Measurements from ENCODE around the gene RASL10A. TPM values are rescaled to one million over a fixed set of nuclear protein-coding genes. Genes with fewer than 3 reads are reported as not detected.

RASL10A gene
- total and polyA plus RNA-seq, 2 experiments from 2014 or later, result 1.6 to 3.0 TPM

DNA sequence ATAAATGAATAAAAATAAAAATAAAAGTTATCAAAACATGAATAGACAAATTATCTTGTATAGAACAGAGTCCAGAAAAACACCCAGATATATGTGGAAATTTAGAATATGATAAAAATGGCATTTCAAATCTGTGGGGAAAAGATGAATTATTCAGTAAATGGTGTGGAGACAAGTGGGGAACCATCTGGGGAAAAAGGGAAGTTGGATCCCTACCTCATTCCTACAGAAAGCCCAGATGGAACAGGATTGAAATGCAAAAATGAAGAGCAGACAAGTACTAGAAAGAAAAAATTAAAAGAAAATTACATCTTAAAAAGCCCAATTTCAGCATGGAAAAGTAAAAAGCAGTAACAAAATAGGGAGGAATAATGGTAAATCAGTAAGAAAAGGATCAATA lies 8.1 kb upstream of the RASL10A start:
- Histone ChIP-seq H3K36me3 (ENCODE audit: insufficient read depth) (no peaks in the 10 kb centered on the region), H3K79me2 (replicated peaks; ENCODE audit: insufficient read depth) (no peaks in the 10 kb centered on the region), H4K20me1 (replicated peaks; ENCODE audit: insufficient read depth) (no peaks in the 10 kb centered on the region), H3K4me2 (no peak overlapping the region), H2AFZ (no peak overlapping the region), H3F3A (replicated peaks; ENCODE audit: low read depth) (no peaks in the 10 kb centered on the region), H3K27ac (ENCODE audit: low read depth) (no peak overlapping the region), H3K4me1 (ENCODE audit: insufficient read depth) (no peaks in the 10 kb centered on the region), H3K9me2 (ENCODE audit: insufficient read depth) (no peaks in the 10 kb centered on the region), H3K27me3 (ENCODE audit: insufficient read depth) (no peaks in the 10 kb centered on the region), H3K4me3 (no peak overlapping the region)
- H3K4me3 Mint-ChIP-seq, result no peak overlapping the region
- no peaks in the 10 kb centered on the region for H3K4me1 Mint-ChIP-seq
- TF ChIP-seq REST (IDR thresholded peaks at IDR 0.05; ENCODE audit: unreplicated experiment) (no peak), ZNF114 (CRISPR knock-in tag; IDR thresholded peaks at IDR 0.05) (no peak), CREB1 (CRISPR knock-in tag; IDR thresholded peaks at IDR 0.05; ENCODE audit: low read depth) (no peak), POLR2AphosphoS5 (IDR thresholded peaks at IDR 0.05; ENCODE audit: low read depth) (no peak), EZH2phosphoT487 (IDR thresholded peaks at IDR 0.05; ENCODE audit: unreplicated experiment) (no peak), JUNB (IDR thresholded peaks at IDR 0.05; ENCODE audit: unreplicated experiment) (no peak), STAT1 (IDR thresholded peaks at IDR 0.05; ENCODE audit: unreplicated experiment) (no peak), EZH2 (IDR thresholded peaks at IDR 0.05; ENCODE audit: low read depth, unreplicated experiment) (no peak), ETS1 (IDR thresholded peaks at IDR 0.05) (no peak), ZNF331 (CRISPR knock-in tag; IDR thresholded peaks at IDR 0.05; ENCODE audit: low read depth) (no peak)
- TF ChIP-seq, protein P1, sequence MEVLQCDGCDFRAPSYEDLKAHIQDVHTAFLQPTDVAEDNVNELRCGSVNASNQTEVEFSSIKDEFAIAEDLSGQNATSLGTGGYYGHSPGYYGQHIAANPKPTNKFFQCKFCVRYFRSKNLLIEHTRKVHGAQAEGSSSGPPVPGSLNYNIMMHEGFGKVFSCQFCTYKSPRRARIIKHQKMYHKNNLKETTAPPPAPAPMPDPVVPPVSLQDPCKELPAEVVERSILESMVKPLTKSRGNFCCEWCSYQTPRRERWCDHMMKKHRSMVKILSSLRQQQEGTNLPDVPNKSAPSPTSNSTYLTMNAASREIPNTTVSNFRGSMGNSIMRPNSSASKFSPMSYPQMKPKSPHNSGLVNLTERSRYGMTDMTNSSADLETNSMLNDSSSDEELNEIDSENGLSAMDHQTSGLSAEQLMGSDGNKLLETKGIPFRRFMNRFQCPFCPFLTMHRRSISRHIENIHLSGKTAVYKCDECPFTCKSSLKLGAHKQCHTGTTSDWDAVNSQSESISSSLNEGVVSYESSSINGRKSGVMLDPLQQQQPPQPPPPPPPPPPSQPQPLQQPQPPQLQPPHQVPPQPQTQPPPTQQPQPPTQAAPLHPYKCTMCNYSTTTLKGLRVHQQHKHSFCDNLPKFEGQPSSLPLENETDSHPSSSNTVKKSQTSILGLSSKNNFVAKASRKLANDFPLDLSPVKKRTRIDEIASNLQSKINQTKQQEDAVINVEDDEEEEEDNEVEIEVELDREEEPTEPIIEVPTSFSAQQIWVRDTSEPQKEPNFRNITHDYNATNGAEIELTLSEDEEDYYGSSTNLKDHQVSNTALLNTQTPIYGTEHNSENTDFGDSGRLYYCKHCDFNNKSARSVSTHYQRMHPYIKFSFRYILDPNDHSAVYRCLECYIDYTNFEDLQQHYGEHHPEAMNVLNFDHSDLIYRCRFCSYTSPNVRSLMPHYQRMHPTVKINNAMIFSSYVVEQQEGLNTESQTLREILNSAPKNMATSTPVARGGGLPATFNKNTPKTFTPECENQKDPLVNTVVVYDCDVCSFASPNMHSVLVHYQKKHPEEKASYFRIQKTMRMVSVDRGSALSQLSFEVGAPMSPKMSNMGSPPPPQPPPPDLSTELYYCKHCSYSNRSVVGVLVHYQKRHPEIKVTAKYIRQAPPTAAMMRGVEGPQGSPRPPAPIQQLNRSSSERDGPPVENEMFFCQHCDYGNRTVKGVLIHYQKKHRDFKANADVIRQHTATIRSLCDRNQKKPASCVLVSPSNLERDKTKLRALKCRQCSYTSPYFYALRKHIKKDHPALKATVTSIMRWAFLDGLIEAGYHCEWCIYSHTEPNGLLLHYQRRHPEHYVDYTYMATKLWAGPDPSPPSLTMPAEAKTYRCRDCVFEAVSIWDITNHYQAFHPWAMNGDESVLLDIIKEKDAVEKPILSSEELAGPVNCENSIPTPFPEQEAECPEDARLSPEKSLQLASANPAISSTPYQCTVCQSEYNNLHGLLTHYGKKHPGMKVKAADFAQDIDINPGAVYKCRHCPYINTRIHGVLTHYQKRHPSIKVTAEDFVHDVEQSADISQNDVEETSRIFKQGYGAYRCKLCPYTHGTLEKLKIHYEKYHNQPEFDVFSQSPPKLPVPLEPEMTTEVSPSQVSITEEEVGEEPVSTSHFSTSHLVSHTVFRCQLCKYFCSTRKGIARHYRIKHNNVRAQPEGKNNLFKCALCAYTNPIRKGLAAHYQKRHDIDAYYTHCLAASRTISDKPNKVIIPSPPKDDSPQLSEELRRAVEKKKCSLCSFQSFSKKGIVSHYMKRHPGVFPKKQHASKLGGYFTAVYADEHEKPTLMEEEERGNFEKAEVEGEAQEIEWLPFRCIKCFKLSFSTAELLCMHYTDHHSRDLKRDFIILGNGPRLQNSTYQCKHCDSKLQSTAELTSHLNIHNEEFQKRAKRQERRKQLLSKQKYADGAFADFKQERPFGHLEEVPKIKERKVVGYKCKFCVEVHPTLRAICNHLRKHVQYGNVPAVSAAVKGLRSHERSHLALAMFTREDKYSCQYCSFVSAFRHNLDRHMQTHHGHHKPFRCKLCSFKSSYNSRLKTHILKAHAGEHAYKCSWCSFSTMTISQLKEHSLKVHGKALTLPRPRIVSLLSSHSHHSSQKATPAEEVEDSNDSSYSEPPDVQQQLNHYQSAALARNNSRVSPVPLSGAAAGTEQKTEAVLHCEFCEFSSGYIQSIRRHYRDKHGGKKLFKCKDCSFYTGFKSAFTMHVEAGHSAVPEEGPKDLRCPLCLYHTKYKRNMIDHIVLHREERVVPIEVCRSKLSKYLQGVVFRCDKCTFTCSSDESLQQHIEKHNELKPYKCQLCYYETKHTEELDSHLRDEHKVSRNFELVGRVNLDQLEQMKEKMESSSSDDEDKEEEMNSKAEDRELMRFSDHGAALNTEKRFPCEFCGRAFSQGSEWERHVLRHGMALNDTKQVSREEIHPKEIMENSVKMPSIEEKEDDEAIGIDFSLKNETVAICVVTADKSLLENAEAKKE (CRISPR knock-in tag; IDR thresholded peaks at IDR 0.05), result no peak
- TF ChIP-seq, protein P2, sequence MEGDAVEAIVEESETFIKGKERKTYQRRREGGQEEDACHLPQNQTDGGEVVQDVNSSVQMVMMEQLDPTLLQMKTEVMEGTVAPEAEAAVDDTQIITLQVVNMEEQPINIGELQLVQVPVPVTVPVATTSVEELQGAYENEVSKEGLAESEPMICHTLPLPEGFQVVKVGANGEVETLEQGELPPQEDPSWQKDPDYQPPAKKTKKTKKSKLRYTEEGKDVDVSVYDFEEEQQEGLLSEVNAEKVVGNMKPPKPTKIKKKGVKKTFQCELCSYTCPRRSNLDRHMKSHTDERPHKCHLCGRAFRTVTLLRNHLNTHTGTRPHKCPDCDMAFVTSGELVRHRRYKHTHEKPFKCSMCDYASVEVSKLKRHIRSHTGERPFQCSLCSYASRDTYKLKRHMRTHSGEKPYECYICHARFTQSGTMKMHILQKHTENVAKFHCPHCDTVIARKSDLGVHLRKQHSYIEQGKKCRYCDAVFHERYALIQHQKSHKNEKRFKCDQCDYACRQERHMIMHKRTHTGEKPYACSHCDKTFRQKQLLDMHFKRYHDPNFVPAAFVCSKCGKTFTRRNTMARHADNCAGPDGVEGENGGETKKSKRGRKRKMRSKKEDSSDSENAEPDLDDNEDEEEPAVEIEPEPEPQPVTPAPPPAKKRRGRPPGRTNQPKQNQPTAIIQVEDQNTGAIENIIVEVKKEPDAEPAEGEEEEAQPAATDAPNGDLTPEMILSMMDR (conservative IDR thresholded peaks at IDR 0.05; ENCODE audit: low read depth in 2 of 2), result no peak
- ATAC-seq (no peak), DNase-seq (ENCODE audit: low spot score) (no peak)
- peaks cover 3% of the 10 kb centered on the region; the same call in 1 of the 3 replicates for H3K36me3 Mint-ChIP-seq (ENCODE audit: low read depth)
- no peak overlapping the region for H3K27ac Mint-ChIP-seq
- no peaks in the 10 kb centered on the region for H3K9me3 Mint-ChIP-seq
- H3K27me3 Mint-ChIP-seq (ENCODE audit: insufficient read depth, low read depth, poor library complexity), result peaks cover 5% of the 10 kb centered on the region

All from GM23338 (cell line).